GM12865 (cell line): ENCODE results near the gene PRR29.

Source experiments
- DNase-seq: peaks from one replicate; pipeline ENCODE4 v3.0.0; 2010; ENCODE audit warnings: low read depth
- H3K4me3 ChIP-seq: 2 replicates; pipeline ENCODE4 v1.5.1; 2011; ENCODE audit warnings: mild to moderate bottlenecking, low read depth, low read length, control low read depth
- CTCF ChIP-seq: IDR thresholded peaks from 2 replicates; pipeline ENCODE4 v1.5.1; 2011; ENCODE audit warnings: low read length, control low read depth, low read depth, inconsistent platforms; ENCODE audit not compliant: insufficient read depth; ENCODE audit errors: missing control alignments

The PRR29 gene

GRCh38 chr17:63966646-63967264 lies 31.4 kb upstream of the PRR29 start:
- DNase-seq: peak; percentile 78
- TF ChIP-seq CTCF: no peak
- no peak overlapping the region for H3K4me3 ChIP-seq

- TF ChIP-seq CTCF: no peak
- no peak overlapping the region for H3K4me3 ChIP-seq
- no peak for DNase-seq
These were observed 30.2 kb upstream of the PRR29 start for GRCh38 chr17:63967953-63968352.

GRCh38 chr17:63969278-63969677 lies 28.9 kb upstream of the PRR29 start:
- no peak for TF ChIP-seq CTCF
- DNase-seq: no peak
- H3K4me3 ChIP-seq: no peak overlapping the region

- DNase-seq: no peak
- H3K4me3 ChIP-seq: no peak within 1 kb of the TSS
- TF ChIP-seq CTCF: no peak
These were observed 25.4 kb upstream of the PRR29 start, which contains the start of gene SCN4A for GRCh38 chr17:63972796-63973195. SCN4A (minus strand) TSS chr17:63972918; CDS start chr17:63972841, 77 bp downstream.

GRCh38 chr17:63973247-63973646 lies 24.9 kb upstream of the PRR29 start:
- no peak overlapping the region for H3K4me3 ChIP-seq
- TF ChIP-seq CTCF: no peak
- no peak for DNase-seq

- no peak for DNase-seq
- no peak for TF ChIP-seq CTCF
- H3K4me3 ChIP-seq: no peak overlapping the region
These were observed 24.1 kb upstream of the PRR29 start for GRCh38 chr17:63973930-63974593.
